Mucosa of stomach (tissue), 1 donor: ENCODE measurements around the gene IFIT1B.
A peak's percentile ranks its signal among the peaks of the same experiment; 100 is the strongest.

ENCODE experiments used
- H3K27me3 ChIP-seq: one replicate; pipeline ENCODE4 v1.7.0; 2013; ENCODE audit warnings: mild to moderate bottlenecking, low read length; ENCODE audit not compliant: control insufficient read depth, insufficient read depth
- H3K36me3 ChIP-seq: one replicate; pipeline ENCODE4 v1.7.0; 2013; ENCODE audit warnings: low read length; ENCODE audit not compliant: control insufficient read depth, insufficient read depth
- H3K4me1 ChIP-seq: one replicate; pipeline ENCODE4 v1.7.0; 2013; ENCODE audit warnings: mild to moderate bottlenecking, low read length; ENCODE audit not compliant: control insufficient read depth, insufficient read depth
- H3K4me3 ChIP-seq: one replicate; pipeline ENCODE4 v1.7.0; 2013; ENCODE audit warnings: low read length
- H3K9ac ChIP-seq: one replicate; pipeline ENCODE4 v1.7.0; 2013; ENCODE audit warnings: mild to moderate bottlenecking, low read length, moderate library complexity
- H3K9me3 ChIP-seq: one replicate; pipeline ENCODE4 v1.7.0; 2013; ENCODE audit warnings: mild to moderate bottlenecking, low read length, moderate library complexity; ENCODE audit not compliant: control insufficient read depth
- donor health status: Pancreatic carcinoma.

IFIT1B gene

DNA sequence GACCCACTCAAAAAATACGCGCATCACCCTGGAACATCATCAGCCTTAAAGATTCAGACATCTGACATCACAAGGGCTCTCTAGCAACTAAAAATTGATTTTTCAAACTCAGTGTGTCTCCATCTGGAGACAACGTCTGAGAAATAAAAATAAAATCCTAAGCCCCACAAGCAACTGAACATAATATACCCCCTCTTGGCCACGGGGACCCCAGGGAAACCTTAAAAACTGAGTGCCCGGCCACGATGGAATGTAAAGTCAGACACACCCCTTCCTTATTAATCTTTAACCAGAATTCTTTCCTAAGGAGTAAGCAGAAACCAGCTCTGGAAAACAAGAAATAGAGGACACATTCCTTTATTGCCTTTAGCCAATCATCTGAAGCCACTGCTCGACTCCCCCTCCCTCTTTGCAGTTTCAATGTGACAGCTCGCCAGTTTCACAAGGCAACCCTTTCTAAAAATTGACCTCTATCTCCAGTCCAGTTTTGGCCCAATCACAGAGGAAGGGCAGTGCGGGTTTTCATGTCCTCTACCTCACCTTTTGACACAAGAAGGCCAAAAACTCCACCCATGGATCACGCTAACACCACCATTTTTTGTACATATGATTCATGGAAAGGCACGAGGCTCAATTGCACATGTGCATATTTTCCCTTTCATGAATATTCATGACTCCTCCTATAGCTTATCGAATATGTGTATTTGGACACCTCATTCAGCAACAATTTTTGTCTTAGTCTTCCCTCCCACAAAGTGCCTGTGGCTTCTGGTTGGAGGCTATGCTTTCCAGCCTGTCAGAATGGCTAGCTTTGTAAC lies 25.9 kb upstream of the IFIT1B start:
- no peaks in the 10 kb centered on the region for H3K9me3 ChIP-seq
- no peaks in the 10 kb centered on the region for H3K36me3 ChIP-seq
- peaks cover 33% of the 10 kb centered on the region for H3K4me1 ChIP-seq
- no peaks in the 10 kb centered on the region for H3K27me3 ChIP-seq
- peak overlapping the region; percentile 3 for H3K4me3 ChIP-seq
- H3K9ac ChIP-seq: peak overlapping the region; percentile 59

- Histone ChIP-seq H3K4me3 (no peak overlapping the region), H3K9ac (no peak overlapping the region), H3K36me3 (no peaks in the 10 kb centered on the region), H3K4me1 (peaks cover 33% of the 10 kb centered on the region), H3K27me3 (no peaks in the 10 kb centered on the region), H3K9me3 (no peaks in the 10 kb centered on the region)
These were observed 25.1 kb upstream of the IFIT1B start for GRCh38 chr10:89352802-89353201.

DNA sequence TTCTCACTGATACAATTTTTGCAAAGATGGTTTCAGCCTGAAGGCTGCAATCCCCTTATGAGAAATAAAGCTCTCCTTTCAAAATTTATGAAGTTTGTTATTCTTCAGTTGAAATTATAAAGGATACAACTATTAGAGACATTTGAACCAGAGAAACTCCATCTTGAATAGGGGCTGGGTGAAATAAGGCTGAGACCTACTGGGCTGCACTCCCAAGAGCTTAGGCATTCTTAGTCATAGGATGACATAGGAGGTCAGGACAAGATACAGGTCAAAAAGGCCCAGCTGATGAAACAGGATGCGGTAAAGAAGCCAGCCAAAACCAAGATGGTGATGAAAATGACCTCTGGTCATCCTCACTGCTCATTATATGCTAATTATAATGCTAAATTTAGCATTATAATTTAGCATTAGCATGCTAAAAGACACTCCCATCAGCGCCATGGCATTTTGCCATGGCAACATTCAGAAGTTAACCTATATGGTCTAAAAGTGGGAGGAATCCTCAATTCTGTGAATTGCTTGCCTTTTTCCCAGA lies 22.4 kb upstream of the IFIT1B start:
- Histone ChIP-seq H3K9ac (no peak overlapping the region), H3K36me3 (no peaks in the 10 kb centered on the region), H3K9me3 (no peaks in the 10 kb centered on the region), H3K4me3 (no peak overlapping the region), H3K4me1 (peaks cover 36% of the 10 kb centered on the region), H3K27me3 (no peaks in the 10 kb centered on the region)

GRCh38 chr10:89357096-89357495 lies 20.8 kb upstream of the IFIT1B start:
- Histone ChIP-seq H3K36me3 (no peaks in the 10 kb centered on the region), H3K27me3 (no peaks in the 10 kb centered on the region), H3K9me3 (no peaks in the 10 kb centered on the region), H3K4me1 (peaks cover 24% of the 10 kb centered on the region), H3K9ac (no peak overlapping the region), H3K4me3 (no peak overlapping the region)

GRCh38 chr10:89357975-89358374 lies 19.9 kb upstream of the IFIT1B start:
- Histone ChIP-seq H3K4me1 (peaks cover 16% of the 10 kb centered on the region), H3K9ac (no peak overlapping the region), H3K4me3 (no peak overlapping the region), H3K9me3 (no peaks in the 10 kb centered on the region), H3K27me3 (no peaks in the 10 kb centered on the region), H3K36me3 (no peaks in the 10 kb centered on the region)

DNA sequence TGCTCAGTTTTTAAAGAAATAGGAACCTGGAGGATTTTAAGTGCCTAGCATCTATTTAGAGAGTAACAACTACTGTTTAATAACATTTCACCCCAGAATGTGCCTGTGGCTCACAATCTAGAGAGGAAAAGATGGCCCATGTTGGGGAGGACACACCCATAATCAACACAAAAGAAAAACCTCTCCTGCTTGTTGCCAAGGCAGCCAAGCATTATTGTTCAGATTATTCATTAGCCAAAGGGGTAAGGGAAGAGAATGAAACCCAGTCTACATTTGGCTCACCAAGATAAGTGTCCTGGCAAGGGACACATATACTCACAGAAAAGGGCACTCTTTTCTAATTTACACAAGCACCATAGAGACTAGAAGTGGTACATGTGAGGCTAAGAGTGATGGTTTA lies 17.7 kb upstream of the IFIT1B start:
- Histone ChIP-seq H3K4me1 (peaks cover 14% of the 10 kb centered on the region), H3K9ac (no peak overlapping the region), H3K27me3 (no peaks in the 10 kb centered on the region), H3K9me3 (no peaks in the 10 kb centered on the region), H3K36me3 (no peaks in the 10 kb centered on the region), H3K4me3 (no peak overlapping the region)

DNA sequence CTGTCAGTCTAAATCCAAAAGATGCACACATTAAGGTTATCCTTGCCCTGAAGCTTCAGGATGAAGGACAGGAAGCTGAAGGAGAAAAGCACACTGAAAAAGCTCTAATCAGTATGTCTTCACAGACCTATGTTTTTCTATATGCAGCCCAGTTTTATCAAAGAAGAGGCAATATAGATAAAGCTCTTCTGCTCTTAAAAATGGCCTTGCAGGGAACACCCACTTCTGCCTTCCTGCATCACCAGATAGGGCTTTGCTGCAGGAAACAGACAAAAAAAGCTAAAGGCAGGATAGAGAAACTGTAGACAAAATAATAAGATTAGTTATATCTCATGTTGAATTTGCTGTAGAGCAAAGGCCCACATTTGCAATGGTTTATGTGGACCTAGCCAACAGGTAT lies 14.9 kb upstream of the IFIT1B start:
- Histone ChIP-seq H3K27me3 (no peaks in the 10 kb centered on the region), H3K4me1 (peaks cover 14% of the 10 kb centered on the region), H3K4me3 (no peak overlapping the region), H3K36me3 (no peaks in the 10 kb centered on the region), H3K9ac (no peak overlapping the region), H3K9me3 (no peaks in the 10 kb centered on the region)

- H3K4me3 ChIP-seq: no peak overlapping the region
- H3K36me3 ChIP-seq: no peaks in the 10 kb centered on the region
These were observed 14.0 kb upstream of the IFIT1B start for GRCh38 chr10:89363729-89364442.

GRCh38 chr10:89364531-89364930 lies 13.3 kb upstream of the IFIT1B start:
- H3K9ac ChIP-seq: no peak overlapping the region
- H3K4me1 ChIP-seq: peaks cover 12% of the 10 kb centered on the region
- no peaks in the 10 kb centered on the region for H3K27me3 ChIP-seq
- no peaks in the 10 kb centered on the region for H3K36me3 ChIP-seq
- H3K9me3 ChIP-seq: no peaks in the 10 kb centered on the region
- no peak overlapping the region for H3K4me3 ChIP-seq

More at GRCh38 chr10:89363729-89364442, 14.0 kb upstream of the IFIT1B start:
- Histone ChIP-seq H3K27me3 (no peaks in the 10 kb centered on the region), H3K4me1 (peaks cover 14% of the 10 kb centered on the region), H3K9me3 (no peaks in the 10 kb centered on the region), H3K9ac (no peak overlapping the region)

GRCh38 chr10:89367529-89367928 lies 10.3 kb upstream of the IFIT1B start:
- H3K27me3 ChIP-seq: no peaks in the 10 kb centered on the region
- H3K4me3 ChIP-seq: no peak overlapping the region
- no peaks in the 10 kb centered on the region for H3K9me3 ChIP-seq
- no peaks in the 10 kb centered on the region for H3K36me3 ChIP-seq
- H3K4me1 ChIP-seq: peaks cover 2% of the 10 kb centered on the region
- no peak overlapping the region for H3K9ac ChIP-seq

GRCh38 chr10:89368129-89368528 lies 9.7 kb upstream of the IFIT1B start:
- Histone ChIP-seq H3K9ac (no peak overlapping the region), H3K4me1 (peaks cover 5% of the 10 kb centered on the region), H3K9me3 (no peaks in the 10 kb centered on the region), H3K4me3 (no peak overlapping the region), H3K27me3 (no peaks in the 10 kb centered on the region), H3K36me3 (no peaks in the 10 kb centered on the region)
